Neural progenitor cell (in vitro differentiated cells): ENCODE results near the gene TOP2A. TPM values are rescaled to one million over a fixed set of nuclear protein-coding genes. Genes with fewer than 3 reads are reported as not detected.
A peak's percentile ranks its signal among the peaks of the same experiment; 100 is the strongest.

Source experiments
- DNase-seq: peaks from one replicate; pipeline ENCODE4 v3.0.0-alpha.2; 2016; ENCODE audit warnings: low spot score
- H2AFZ ChIP-seq: fragments of 200-600 bp; sonication (generic); replicated peaks from 2 replicates; pipeline ENCODE4 v1.6.1; 2016; ENCODE audit warnings: antibody characterized with exemption
- H3F3A ChIP-seq: fragments of 200-600 bp; sonication (generic); 2 replicates; pipeline ENCODE4 v1.6.1; 2016; ENCODE audit warnings: antibody characterized with exemption, low read depth
- H3K27ac ChIP-seq: fragments of 200-600 bp; sonication (generic); 2 replicates; pipeline ENCODE4 v1.5.1; 2016; ENCODE audit warnings: mild to moderate bottlenecking
- H3K27me3 ChIP-seq: fragments of 200-600 bp; sonication (generic); 2 replicates; pipeline ENCODE4 v1.6.1; 2016; ENCODE audit warnings: mild to moderate bottlenecking, moderate library complexity
- H3K36me3 ChIP-seq: fragments of 200-600 bp; sonication (generic); 2 replicates; pipeline ENCODE4 v1.5.1; 2016
- H3K4me1 ChIP-seq: fragments of 200-600 bp; sonication (generic); 2 replicates; pipeline ENCODE4 v1.6.1; 2016; ENCODE audit warnings: mixed run types
- H3K4me2 ChIP-seq: fragments of 200-600 bp; sonication (generic); 2 replicates; pipeline ENCODE4 v1.6.1; 2016
- H3K4me3 ChIP-seq: fragments of 200-600 bp; sonication (generic); 2 replicates; pipeline ENCODE4 v1.5.1; 2016
- H3K79me2 ChIP-seq: fragments of 200-600 bp; sonication (generic); 2 replicates; pipeline ENCODE4 v1.6.1; 2016; ENCODE audit warnings: low read depth
- H3K9ac ChIP-seq: fragments of 200-600 bp; sonication (generic); 2 replicates; pipeline ENCODE4 v1.6.1; 2016
- H3K9me3 ChIP-seq: fragments of 200-600 bp; sonication (generic); 2 replicates; pipeline ENCODE4 v1.5.1; 2016; ENCODE audit warnings: low read depth
- H4K20me1 ChIP-seq: fragments of 200-600 bp; sonication (generic); 2 replicates; pipeline ENCODE4 v1.6.1; 2016; ENCODE audit warnings: low read depth
- H3K27ac Mint-ChIP-seq: 3 replicates; pipeline ENCODE4 v1.8.0; 2021; ENCODE audit warnings: mixed read lengths
- H3K27me3 Mint-ChIP-seq: 2 replicates; pipeline ENCODE4 v1.8.0; 2022; ENCODE audit warnings: low read depth, mild to moderate bottlenecking, inconsistent platforms, moderate library complexity, mixed read lengths; ENCODE audit not compliant: insufficient read depth
- H3K36me3 Mint-ChIP-seq: 3 replicates; pipeline ENCODE4 v1.8.0; 2021; ENCODE audit warnings: mixed read lengths
- H3K4me1 Mint-ChIP-seq: 3 replicates; pipeline ENCODE4 v1.8.0; 2021; ENCODE audit warnings: mixed read lengths
- H3K4me3 Mint-ChIP-seq: 3 replicates; pipeline ENCODE4 v1.8.0; 2021; ENCODE audit warnings: mild to moderate bottlenecking, moderate library complexity, mixed read lengths
- H3K9me3 Mint-ChIP-seq: 3 replicates; pipeline ENCODE4 v1.8.0; 2020; ENCODE audit warnings: mixed read lengths
- CTCF ChIP-seq: fragments of 200-600 bp; sonication (generic); IDR thresholded peaks from 2 replicates; pipeline ENCODE4 v1.5.1; 2017; ENCODE audit warnings: antibody characterized with exemption, mild to moderate bottlenecking
- EZH2 ChIP-seq: fragments of 200-600 bp; sonication (generic); IDR thresholded peaks from 2 replicates; pipeline ENCODE4 v1.6.1; 2017; ENCODE audit warnings: antibody characterized with exemption, mild to moderate bottlenecking, moderate library complexity
- EZH2phosphoT487 ChIP-seq: fragments of 200-600 bp; sonication (generic); IDR thresholded peaks from 2 replicates; pipeline ENCODE4 v1.6.1; 2017; ENCODE audit warnings: antibody characterized with exemption
- total RNA-seq: library from RNA; depleted of rRNA; stranded (reverse); fragments of >200 nt; gene quantifications from 2 replicates; pipeline ENCODE4 v1.2.3, GENCODE V29; 2015; ENCODE audit warnings: low replicate concordance

The TOP2A gene
- total RNA-seq, 1 donor from 2014 or later, result 968 TPM

GRCh38 chr17:40361925-40362695, 55.6 kb downstream of the TOP2A start:
- Histone ChIP-seq H3K9ac (no peak overlapping the region), H3K4me1 (peaks cover 4% of the 10 kb centered on the region), H3K27ac (no peak overlapping the region), H3K4me3 (peak overlapping the region; percentile 58), H4K20me1 (no peaks in the 10 kb centered on the region), H3K79me2 (no peaks in the 10 kb centered on the region), H2AFZ (no peak overlapping the region), H3K27me3 (peaks cover 55% of the 10 kb centered on the region), H3F3A (peaks cover 9% of the 10 kb centered on the region), H3K4me2 (peak overlapping the region; percentile 99), H3K9me3 (no peaks in the 10 kb centered on the region), H3K36me3 (no peaks in the 10 kb centered on the region)
- Mint-ChIP-seq H3K27me3 (peaks cover 21% of the 10 kb centered on the region), H3K36me3 (no peaks in the 10 kb centered on the region), H3K27ac (no peak overlapping the region), H3K9me3 (no peaks in the 10 kb centered on the region), H3K4me1 (peaks cover 13% of the 10 kb centered on the region), H3K4me3 (peak overlapping the region; percentile 77)
- TF ChIP-seq EZH2 (no peak), EZH2phosphoT487 (no peak), CTCF (no peak)
- no peak for DNase-seq

- Histone ChIP-seq H4K20me1 (no peaks in the 10 kb centered on the region), H3K27ac (no peak overlapping the region), H3K79me2 (no peaks in the 10 kb centered on the region), H3K4me3 (no peak overlapping the region), H3F3A (peaks cover 9% of the 10 kb centered on the region), H3K4me2 (no peak overlapping the region), H3K4me1 (peaks cover 4% of the 10 kb centered on the region), H3K9ac (no peak overlapping the region), H3K9me3 (no peaks in the 10 kb centered on the region), H3K36me3 (no peaks in the 10 kb centered on the region), H3K27me3 (peaks cover 55% of the 10 kb centered on the region), H2AFZ (peak overlapping the region; percentile 34)
- peaks cover 13% of the 10 kb centered on the region for H3K4me1 Mint-ChIP-seq
- DNase-seq, result no peak
- TF ChIP-seq EZH2 (no peak), EZH2phosphoT487 (no peak), CTCF (no peak)
- H3K36me3 Mint-ChIP-seq, result no peaks in the 10 kb centered on the region
- peak overlapping the region; percentile 51 for H3K4me3 Mint-ChIP-seq
- H3K27ac Mint-ChIP-seq, result no peak overlapping the region
- peaks cover 21% of the 10 kb centered on the region for H3K27me3 Mint-ChIP-seq
- no peaks in the 10 kb centered on the region for H3K9me3 Mint-ChIP-seq
Measured at GRCh38 chr17:40361063-40361924, 56.4 kb downstream of the TOP2A start.

- no peaks in the 10 kb centered on the region for H3K36me3 ChIP-seq
- H3K9me3 ChIP-seq, result no peaks in the 10 kb centered on the region
- peaks cover 4% of the 10 kb centered on the region for H3K4me1 ChIP-seq
- no peak overlapping the region for H3K4me2 ChIP-seq
- H3K79me2 ChIP-seq, result no peaks in the 10 kb centered on the region
- no peak overlapping the region for H3K27ac ChIP-seq
- H3K4me1 Mint-ChIP-seq, result peaks cover 18% of the 10 kb centered on the region
- no peak overlapping the region for H2AFZ ChIP-seq
- H3K9me3 Mint-ChIP-seq, result no peaks in the 10 kb centered on the region
- no peak overlapping the region for H3K4me3 Mint-ChIP-seq
- no peak for DNase-seq
- H3K4me3 ChIP-seq, result no peak overlapping the region
- no peak for TF ChIP-seq EZH2
- TF ChIP-seq CTCF, result no peak
- no peak for TF ChIP-seq EZH2phosphoT487
- H3K36me3 Mint-ChIP-seq, result peaks cover 2% of the 10 kb centered on the region
- H3K27me3 ChIP-seq, result peaks cover 53% of the 10 kb centered on the region
- H3K27me3 Mint-ChIP-seq, result peaks cover 20% of the 10 kb centered on the region
- no peak overlapping the region for H3K27ac Mint-ChIP-seq
- H4K20me1 ChIP-seq, result no peaks in the 10 kb centered on the region
- H3K9ac ChIP-seq, result no peak overlapping the region
- H3F3A ChIP-seq, result peaks cover 9% of the 10 kb centered on the region
Measured at GRCh38 chr17:40360091-40360490, 57.6 kb downstream of the TOP2A start.
